Breast epithelium (tissue), 3 donors: ENCODE data around the gene KRT74.

Experiments used
- CTCF ChIP-seq, 3 donors: fragments of 450-650 bp; IDR thresholded peaks; one replicate each; pipeline ENCODE4 v1.5.1; 2016 to 2017; ENCODE audit warnings: antibody characterized with exemption in 3 of 3, mild to moderate bottlenecking in 3 of 3, moderate library complexity in 3 of 3
- POLR2A ChIP-seq: fragments of 450-650 bp; IDR thresholded peaks from one replicate; pipeline ENCODE4 v1.6.1; 2016; ENCODE audit warnings: antibody characterized with exemption, mild to moderate bottlenecking, moderate library complexity
- POLR2AphosphoS5 ChIP-seq, 3 donors: sonication (generic); formaldehyde crosslinking; IDR thresholded peaks; one replicate each; pipeline ENCODE4 v1.6.1; 2017; ENCODE audit warnings: antibody characterized with exemption in 3 of 3

- TF ChIP-seq CTCF (IDR thresholded peaks at IDR 0.05) (no peak), POLR2AphosphoS5 (IDR thresholded peaks at IDR 0.05) (no peak), POLR2A (no peak)
Measured at GRCh38 chr12:52618216-52618615, 44.6 kb upstream of the KRT74 start, which contains the start of gene KRT73.
